PC-3 (cell line): ENCODE data around the gene AGTR1. TPM values are rescaled to one million over a fixed set of nuclear protein-coding genes. Genes with fewer than 3 reads are reported as not detected.
A peak's percentile ranks its signal among the peaks of the same experiment; 100 is the strongest.
"Not testable (repeated sequence)": the region's sequence is repeated elsewhere in the genome, so short reads cannot be mapped to it uniquely, and the experiment has no call there.

Experiments
- ATAC-seq: fragments of 200-7000 bp; cut with Tn5 transposase; 2 replicates; pipeline ENCODE4 v1.9.1; 2020; ENCODE audit warnings: mild to moderate bottlenecking, moderate library complexity
- BruUV-seq: library from RNA; stranded (reverse); fragments of 400-500 nt; replicated peaks from 2 replicates; lab custom pipeline; 2021; lab: Mats Ljungman, UMichigan
- CTCF ChIA-PET: fragments of 300-600 bp; sonication (Branson Sonifier 250); formaldehyde crosslinking; loops from one replicate; lab custom pipeline; 2022; ENCODE audit warnings: antibody characterized with exemption; lab: Charles Lee
- POLR2A ChIA-PET: fragments of 300-600 bp; sonication (Branson Sonifier 250); formaldehyde crosslinking; loops from one replicate; lab custom pipeline; 2022; ENCODE audit warnings: antibody characterized with exemption; ENCODE audit not compliant: unreplicated experiment; lab: Charles Lee
- DNase-seq: peaks from one replicate; pipeline ENCODE4 v3.0.0-alpha.2; 2015
- H2AFZ ChIP-seq: fragments of 300-600 bp; sonication (generic); 2 replicates; pipeline ENCODE4 v1.6.0; 2016; ENCODE audit warnings: antibody characterized with exemption, low read length
- H3F3A ChIP-seq: fragments of 300-600 bp; sonication (generic); one replicate; pipeline ENCODE4 v1.6.0; 2017; ENCODE audit warnings: antibody characterized with exemption, low read length, control low read depth, mild to moderate bottlenecking; ENCODE audit not compliant: unreplicated experiment
- H3K27ac ChIP-seq: fragments of 300-600 bp; sonication (generic); 2 replicates; pipeline ENCODE4 v1.5.1; 2016; ENCODE audit warnings: mild to moderate bottlenecking, low read length
- H3K27me3 ChIP-seq: fragments of 300-600 bp; sonication (generic); 2 replicates; pipeline ENCODE4 v1.6.1; 2016; ENCODE audit warnings: low read length, mixed read lengths
- H3K36me3 ChIP-seq: fragments of 300-600 bp; sonication (generic); 2 replicates; pipeline ENCODE4 v1.6.1; 2016; ENCODE audit warnings: low read depth, mixed run types, low read length, mixed read lengths
- H3K4me1 ChIP-seq: fragments of 300-600 bp; sonication (generic); 2 replicates; pipeline ENCODE4 v1.5.1; 2016; ENCODE audit warnings: low read length; ENCODE audit not compliant: insufficient read depth
- H3K4me2 ChIP-seq: fragments of 300-600 bp; sonication (generic); 2 replicates; pipeline ENCODE4 v1.6.0; 2016; ENCODE audit warnings: low read length
- H3K4me3 ChIP-seq: fragments of 300-600 bp; sonication (generic); 2 replicates; pipeline ENCODE4 v1.5.1; 2016; ENCODE audit warnings: mild to moderate bottlenecking, low read length, mixed read lengths
- H3K79me2 ChIP-seq: fragments of 300-600 bp; sonication (generic); 2 replicates; pipeline ENCODE4 v1.6.1; 2017; ENCODE audit warnings: low read length, mixed read lengths
- H3K9ac ChIP-seq: fragments of 300-600 bp; sonication (generic); 2 replicates; pipeline ENCODE4 v1.6.0; 2016; ENCODE audit warnings: mild to moderate bottlenecking, low read length
- H3K9me2 ChIP-seq: fragments of 300-600 bp; sonication (generic); replicated peaks from 2 replicates; pipeline ENCODE4 v1.6.1; 2016; ENCODE audit warnings: mixed run types, low read length, mixed read lengths
- H3K9me3 ChIP-seq: fragments of 300-600 bp; sonication (generic); 2 replicates; pipeline ENCODE4 v1.6.1; 2016; ENCODE audit warnings: low read length, mixed read lengths
- H4K20me1 ChIP-seq: fragments of 300-600 bp; sonication (generic); 2 replicates; pipeline ENCODE4 v1.6.1; 2016; ENCODE audit warnings: low read length, mixed read lengths
- CTCF ChIP-seq: fragments of 300-600 bp; sonication (generic); conservative IDR thresholded peaks from 2 replicates; pipeline ENCODE4 v1.5.1; 2017; ENCODE audit warnings: antibody characterized with exemption, low read depth, mild to moderate bottlenecking, low read length
- EZH2 ChIP-seq: fragments of 300-600 bp; sonication (generic); IDR thresholded peaks from one replicate; pipeline ENCODE4 v1.6.1; 2017; ENCODE audit warnings: antibody characterized with exemption, mild to moderate bottlenecking, low read length; ENCODE audit not compliant: unreplicated experiment
- EZH2phosphoT487 ChIP-seq: fragments of 300-600 bp; sonication (generic); IDR thresholded peaks from 2 replicates; pipeline ENCODE4 v1.6.1; 2018; ENCODE audit warnings: mild to moderate bottlenecking, antibody characterized with exemption, low read length, borderline replicate concordance
- intact Hi-C: fragments of 100-400 bp; cut with micrococcal nuclease; formaldehyde crosslinking; loops from 2 replicates; pipeline ENCODE4 v1.9.0; 2023
- total RNA-seq: library from RNA; depleted of rRNA; stranded (reverse); fragments of >200 nt; gene quantifications from 2 replicates; pipeline ENCODE4 v1.2.3, GENCODE V29; 2014

The AGTR1 gene
- total RNA-seq, 1 experiment from 2014 or later, result 0.15 TPM

GRCh38 chr3:148750296-148750695 is 52.6 kb downstream of the AGTR1 start:
- H3K4me2 ChIP-seq, result no peak overlapping the region
- ChIA-PET POLR2A (no interaction called here), CTCF (no interaction called here)
- H3K4me3 ChIP-seq, result no peak overlapping the region
- H3K4me1 ChIP-seq, result no peaks in the 10 kb centered on the region
- no peaks in the 10 kb centered on the region for H3K79me2 ChIP-seq
- no peaks in the 10 kb centered on the region for H4K20me1 ChIP-seq
- no peaks in the 10 kb centered on the region for H3K27me3 ChIP-seq
- H3K36me3 ChIP-seq, result no peaks in the 10 kb centered on the region
- intact Hi-C loops, result no loop called here
- TF ChIP-seq EZH2 (no peak), EZH2phosphoT487 (no peak), CTCF (no peak)
- no peak overlapping the region for H2AFZ ChIP-seq
- BruUV-seq, result no TSS peak
- no peaks in the 10 kb centered on the region for H3F3A ChIP-seq
- no peaks in the 10 kb centered on the region for H3K9me3 ChIP-seq
- ATAC-seq (no peak), DNase-seq (no peak)
- no peak overlapping the region for H3K9ac ChIP-seq
- H3K9me2 ChIP-seq, result no peaks in the 10 kb centered on the region
- H3K27ac ChIP-seq, result no peak overlapping the region

GRCh38 chr3:148751461-148751860 is 53.8 kb downstream of the AGTR1 start:
- no peaks in the 10 kb centered on the region for H3K9me2 ChIP-seq
- no peaks in the 10 kb centered on the region for H3K79me2 ChIP-seq
- no peaks in the 10 kb centered on the region for H3K36me3 ChIP-seq
- no peaks in the 10 kb centered on the region for H3K4me1 ChIP-seq
- no peak overlapping the region for H2AFZ ChIP-seq
- no peak overlapping the region for H3K9ac ChIP-seq
- H4K20me1 ChIP-seq, result no peaks in the 10 kb centered on the region
- intact Hi-C loops, result no loop called here
- no peak for DNase-seq
- ChIA-PET POLR2A (no interaction called here), CTCF (no interaction called here)
- no peaks in the 10 kb centered on the region for H3K27me3 ChIP-seq
- H3K9me3 ChIP-seq, result no peaks in the 10 kb centered on the region
- ATAC-seq, result no peak
- no peak for TF ChIP-seq EZH2phosphoT487
- no peak overlapping the region for H3K4me2 ChIP-seq
- no peak overlapping the region for H3K27ac ChIP-seq
- no peak overlapping the region for H3K4me3 ChIP-seq
- H3F3A ChIP-seq, result no peaks in the 10 kb centered on the region
- no TSS peak for BruUV-seq

GRCh38 chr3:148753385-148753784 is 55.7 kb downstream of the AGTR1 start:
- H3K27ac ChIP-seq, H4K20me1 ChIP-seq, H3K9me3 ChIP-seq, H3K4me2 ChIP-seq, POLR2A ChIA-PET, BruUV-seq, ATAC-seq, H3K27me3 ChIP-seq, CTCF ChIA-PET, H3K79me2 ChIP-seq, H2AFZ ChIP-seq, H3K36me3 ChIP-seq, H3K9ac ChIP-seq, H3K9me2 ChIP-seq, H3K4me1 ChIP-seq, H3F3A ChIP-seq, intact Hi-C loops, H3K4me3 ChIP-seq: not testable (repeated sequence)
- peak; percentile 28 for DNase-seq

GRCh38 chr3:148755570-148755969 is 57.9 kb downstream of the AGTR1 start:
- no TSS peak for BruUV-seq
- no peak for DNase-seq
- Histone ChIP-seq H3K79me2 (no peaks in the 10 kb centered on the region), H3K9me3 (no peaks in the 10 kb centered on the region), H3K27me3 (peaks cover 17% of the 10 kb centered on the region), H3K9me2 (no peaks in the 10 kb centered on the region), H3F3A (no peaks in the 10 kb centered on the region), H3K4me1 (no peaks in the 10 kb centered on the region), H3K9ac (no peak overlapping the region), H3K4me2 (no peak overlapping the region), H2AFZ (no peak overlapping the region), H4K20me1 (no peaks in the 10 kb centered on the region), H3K4me3 (no peak overlapping the region), H3K27ac (no peak overlapping the region), H3K36me3 (no peaks in the 10 kb centered on the region)
- TF ChIP-seq EZH2, result no peak
- ChIA-PET CTCF (no interaction called here), POLR2A (no interaction called here)
- intact Hi-C loops, result no loop called here
- no peak for ATAC-seq
